ENCODE measurements around the gene GRK5.

GRK5 gene

DNA sequence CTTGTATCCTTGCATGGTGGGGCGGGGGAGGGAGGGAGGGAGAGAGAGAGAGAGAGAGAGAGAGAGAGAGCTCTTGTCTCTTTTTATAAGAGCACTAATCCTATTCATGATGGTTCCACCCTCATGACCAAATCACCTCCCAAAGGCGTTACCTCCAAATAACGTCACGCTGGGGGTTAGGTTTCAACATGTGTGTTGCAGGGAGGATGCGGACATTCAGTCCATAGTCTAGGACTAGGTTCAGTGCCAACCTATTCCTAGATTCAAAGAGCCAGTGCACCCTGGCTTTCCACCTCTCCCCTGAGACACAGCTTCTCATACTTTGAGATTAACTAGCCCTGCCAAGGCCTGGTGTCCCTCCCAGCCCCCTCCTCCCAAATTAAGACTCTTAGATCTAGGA, 123.0 kb downstream of the GRK5 start:
- Histone ChIP-seq H3K79me2 (ENCODE audit: low read length) (peaks cover 78% of the 10 kb centered on the region), H3K9ac (ENCODE audit: low read length) (no peak overlapping the region)
- TF ChIP-seq EZH2 (optimal IDR thresholded peaks at IDR 0.05; ENCODE audit: low read depth, low read length) (no peak), EZH2phosphoT487 (IDR thresholded peaks at IDR 0.05; ENCODE audit: low read length) (no peak)
- TF ChIP-seq, protein P1, sequence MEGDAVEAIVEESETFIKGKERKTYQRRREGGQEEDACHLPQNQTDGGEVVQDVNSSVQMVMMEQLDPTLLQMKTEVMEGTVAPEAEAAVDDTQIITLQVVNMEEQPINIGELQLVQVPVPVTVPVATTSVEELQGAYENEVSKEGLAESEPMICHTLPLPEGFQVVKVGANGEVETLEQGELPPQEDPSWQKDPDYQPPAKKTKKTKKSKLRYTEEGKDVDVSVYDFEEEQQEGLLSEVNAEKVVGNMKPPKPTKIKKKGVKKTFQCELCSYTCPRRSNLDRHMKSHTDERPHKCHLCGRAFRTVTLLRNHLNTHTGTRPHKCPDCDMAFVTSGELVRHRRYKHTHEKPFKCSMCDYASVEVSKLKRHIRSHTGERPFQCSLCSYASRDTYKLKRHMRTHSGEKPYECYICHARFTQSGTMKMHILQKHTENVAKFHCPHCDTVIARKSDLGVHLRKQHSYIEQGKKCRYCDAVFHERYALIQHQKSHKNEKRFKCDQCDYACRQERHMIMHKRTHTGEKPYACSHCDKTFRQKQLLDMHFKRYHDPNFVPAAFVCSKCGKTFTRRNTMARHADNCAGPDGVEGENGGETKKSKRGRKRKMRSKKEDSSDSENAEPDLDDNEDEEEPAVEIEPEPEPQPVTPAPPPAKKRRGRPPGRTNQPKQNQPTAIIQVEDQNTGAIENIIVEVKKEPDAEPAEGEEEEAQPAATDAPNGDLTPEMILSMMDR (IDR thresholded peaks at IDR 0.05; ENCODE audit: low read length): no peak

DNA sequence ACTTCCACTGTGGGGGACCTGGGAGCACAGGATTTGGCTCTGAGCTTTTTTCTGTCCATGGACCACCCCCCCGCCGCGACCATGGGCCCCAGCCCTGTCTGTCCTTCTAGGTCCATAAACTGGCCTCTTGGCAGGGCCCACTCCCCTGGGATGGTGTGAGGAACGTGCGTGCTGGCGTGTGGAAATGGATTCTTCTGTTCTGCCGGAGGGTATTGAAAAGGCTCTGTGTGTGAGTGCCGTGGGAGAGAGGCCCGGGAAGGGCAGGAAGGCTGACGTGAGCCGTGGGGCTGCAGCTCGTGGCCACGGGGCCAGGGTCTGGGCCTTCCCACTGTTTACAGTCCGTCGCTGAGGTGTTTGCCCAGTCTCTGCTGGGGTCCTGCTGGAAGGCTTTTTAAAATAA, 123.7 kb downstream of the GRK5 start:
- Histone ChIP-seq H3K9me3 (replicated peaks; ENCODE audit: insufficient read depth, low read length) (no peaks in the 10 kb centered on the region), H3K4me2 (ENCODE audit: low read depth, low read length) (no peak overlapping the region), H3K36me3 (replicated peaks; ENCODE audit: insufficient read depth, low read length) (no peaks in the 10 kb centered on the region), H3K9ac (ENCODE audit: low read length) (no peak overlapping the region), H4K20me1 (ENCODE audit: insufficient read depth, low read length) (0 out of 2 replicates have a peak, but pooled peaks cover 4% of the 10 kb centered on the region), H3K4me3 (ENCODE audit: low read length) (no peak overlapping the region), H3K27me3 (replicated peaks; ENCODE audit: insufficient read depth, low read length) (no peaks in the 10 kb centered on the region), H2AFZ (ENCODE audit: low read length) (no peak overlapping the region), H3F3A (ENCODE audit: insufficient read depth, low read length) (no peaks in the 10 kb centered on the region), H3K27ac (ENCODE audit: low read length) (no peak overlapping the region), H3K79me2 (ENCODE audit: low read length) (peaks cover 78% of the 10 kb centered on the region), H3K4me1 (ENCODE audit: low read length) (no peaks in the 10 kb centered on the region), H3K9me2 (replicated peaks; ENCODE audit: insufficient read depth, low read length) (no peaks in the 10 kb centered on the region)
- TF ChIP-seq, protein P1 (IDR thresholded peaks at IDR 0.05; ENCODE audit: low read length): no peak
- TF ChIP-seq EZH2 (optimal IDR thresholded peaks at IDR 0.05; ENCODE audit: low read depth, low read length): no peak
- no peak for TF ChIP-seq EZH2phosphoT487 (IDR thresholded peaks at IDR 0.05; ENCODE audit: low read length)
- DNase-seq: no peak

More for the DNA sequence above, 123.0 kb downstream of the GRK5 start:
- DNase-seq: no peak
- H3K4me1 ChIP-seq (ENCODE audit: low read length): no peaks in the 10 kb centered on the region
- H3K27me3 ChIP-seq (replicated peaks; ENCODE audit: insufficient read depth, low read length): no peaks in the 10 kb centered on the region
- H3K4me2 ChIP-seq (ENCODE audit: low read depth, low read length): no peak overlapping the region
- H3K9me2 ChIP-seq (replicated peaks; ENCODE audit: insufficient read depth, low read length): no peaks in the 10 kb centered on the region
- no peak overlapping the region for H2AFZ ChIP-seq (ENCODE audit: low read length)
- peaks cover 4% of the 10 kb centered on the region; the same call in 1 of the 2 replicates for H4K20me1 ChIP-seq (ENCODE audit: insufficient read depth, low read length)
- no peak overlapping the region for H3K27ac ChIP-seq (ENCODE audit: low read length)
- no peaks in the 10 kb centered on the region for H3F3A ChIP-seq (ENCODE audit: insufficient read depth, low read length)
- no peak overlapping the region for H3K4me3 ChIP-seq (ENCODE audit: low read length)
- H3K9me3 ChIP-seq (replicated peaks; ENCODE audit: insufficient read depth, low read length): no peaks in the 10 kb centered on the region
- no peaks in the 10 kb centered on the region for H3K36me3 ChIP-seq (replicated peaks; ENCODE audit: insufficient read depth, low read length)

DNA sequence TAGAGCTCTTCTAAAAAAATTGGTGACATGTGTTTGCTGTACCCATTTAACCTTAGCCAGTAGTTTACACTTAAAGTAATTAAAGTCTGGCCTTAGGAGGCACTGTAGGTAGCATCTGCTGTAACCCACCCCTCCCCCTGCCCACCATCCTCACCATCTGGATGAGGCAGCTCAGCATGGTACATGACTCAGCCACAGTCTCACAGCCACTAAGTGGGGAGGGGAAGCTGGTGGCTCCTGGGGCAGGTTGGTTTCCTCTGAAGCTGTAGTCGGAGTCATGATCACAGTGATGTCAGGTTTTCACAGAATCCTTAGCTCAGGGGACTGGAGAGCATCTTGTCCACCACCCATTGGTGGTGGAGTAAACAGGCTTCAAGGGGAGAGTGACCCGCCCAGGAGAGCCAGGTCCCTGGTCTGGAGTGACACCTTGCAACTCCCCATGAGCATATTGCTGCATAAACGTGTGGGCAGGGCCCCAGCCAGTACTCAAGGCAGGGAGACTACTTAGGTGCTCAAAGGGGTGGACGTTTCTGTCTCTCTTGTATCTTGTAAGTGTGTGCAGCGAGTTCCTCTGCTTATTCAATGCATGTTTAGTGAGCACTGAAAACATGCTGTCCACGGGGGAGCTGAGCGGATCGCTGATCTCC, 125.9 kb downstream of the GRK5 start:
- H3K9ac ChIP-seq (ENCODE audit: low read length): no peak overlapping the region

More for the DNA sequence above, 125.9 kb downstream of the GRK5 start:
- H3K27me3 ChIP-seq (replicated peaks; ENCODE audit: insufficient read depth, low read length): no peaks in the 10 kb centered on the region
- H3K79me2 ChIP-seq (ENCODE audit: low read length): peaks cover 79% of the 10 kb centered on the region
- no peak for DNase-seq
- H3K9me3 ChIP-seq (replicated peaks; ENCODE audit: insufficient read depth, low read length): no peaks in the 10 kb centered on the region
- H3K9me2 ChIP-seq (replicated peaks; ENCODE audit: insufficient read depth, low read length): no peaks in the 10 kb centered on the region
- no peaks in the 10 kb centered on the region for H3K36me3 ChIP-seq (replicated peaks; ENCODE audit: insufficient read depth, low read length)
- H3K4me1 ChIP-seq (ENCODE audit: low read length): no peaks in the 10 kb centered on the region
- no peak overlapping the region for H3K27ac ChIP-seq (ENCODE audit: low read length)
- H2AFZ ChIP-seq (ENCODE audit: low read length): no peak overlapping the region
- TF ChIP-seq, protein P1 (IDR thresholded peaks at IDR 0.05; ENCODE audit: low read length): no peak
- no peaks in the 10 kb centered on the region for H4K20me1 ChIP-seq (ENCODE audit: insufficient read depth, low read length)
- no peaks in the 10 kb centered on the region for H3F3A ChIP-seq (ENCODE audit: insufficient read depth, low read length)
- no peak overlapping the region for H3K4me3 ChIP-seq (ENCODE audit: low read length)
- H3K4me2 ChIP-seq (ENCODE audit: low read depth, low read length): no peak overlapping the region

All from MM.1S (cell line).